HepG2 (cell line): Measurements from ENCODE around the gene GPC3.

Experiments used
- BRD4 ChIP-seq: sonication (generic); formaldehyde crosslinking; IDR thresholded peaks from 2 replicates; pipeline ENCODE4 v1.4.0; 2020; ENCODE audit warnings: missing genetic modification reagents
- MEF2D ChIP-seq: sonication (generic); formaldehyde crosslinking; IDR thresholded peaks from 2 replicates; pipeline ENCODE4 v1.5.1; 2020; ENCODE audit warnings: mild to moderate bottlenecking, missing genetic modification reagents
- MYNN ChIP-seq: sonication (generic); formaldehyde crosslinking; IDR thresholded peaks from 2 replicates; pipeline ENCODE4 v1.4.0; 2020; ENCODE audit warnings: mild to moderate bottlenecking, low read depth, missing genetic modification reagents
- RNF2 ChIP-seq: fragments of 450-650 bp; conservative IDR thresholded peaks from 2 replicates; pipeline ENCODE4 v1.6.1; 2016; ENCODE audit warnings: low read depth
- ZNF282 ChIP-seq: fragments of 450-650 bp; IDR thresholded peaks from 2 replicates; pipeline ENCODE4 v1.6.1; 2018; ENCODE audit not compliant: partially characterized antibody
- ZNF33B ChIP-seq: sonication (generic); formaldehyde crosslinking; IDR thresholded peaks from 2 replicates; pipeline ENCODE4 v1.5.1; 2020; ENCODE audit warnings: mild to moderate bottlenecking, missing genetic modification reagents
- ZNF354B ChIP-seq: sonication (generic); formaldehyde crosslinking; IDR thresholded peaks from 2 replicates; pipeline ENCODE4 v1.8.0; 2022; ENCODE audit warnings: mild to moderate bottlenecking, missing genetic modification reagents
- TF ChIP-seq, protein P1 (sequence below): sonication (generic); formaldehyde crosslinking; IDR thresholded peaks from 2 replicates; pipeline ENCODE4 v1.4.0; 2020; ENCODE audit warnings: missing genetic modification reagents, mild to moderate bottlenecking, borderline replicate concordance
- TF ChIP-seq, protein P2 (sequence below): sonication (generic); formaldehyde crosslinking; IDR thresholded peaks from 2 replicates; pipeline ENCODE4 v1.5.1; 2020; ENCODE audit warnings: mild to moderate bottlenecking, missing genetic modification reagents, moderate library complexity
- TF ChIP-seq, protein P3 (sequence below): sonication (generic); formaldehyde crosslinking; IDR thresholded peaks from 2 replicates; pipeline ENCODE4 v1.8.0; 2022; ENCODE audit warnings: missing genetic modification reagents, mild to moderate bottlenecking, borderline replicate concordance
- TF ChIP-seq, protein P4 (sequence below): IDR thresholded peaks from 2 replicates; pipeline ENCODE4 v1.6.1; 2016; ENCODE audit warnings: missing compliant biosample characterization, missing genetic modification reagents, borderline replicate concordance

DNA sequence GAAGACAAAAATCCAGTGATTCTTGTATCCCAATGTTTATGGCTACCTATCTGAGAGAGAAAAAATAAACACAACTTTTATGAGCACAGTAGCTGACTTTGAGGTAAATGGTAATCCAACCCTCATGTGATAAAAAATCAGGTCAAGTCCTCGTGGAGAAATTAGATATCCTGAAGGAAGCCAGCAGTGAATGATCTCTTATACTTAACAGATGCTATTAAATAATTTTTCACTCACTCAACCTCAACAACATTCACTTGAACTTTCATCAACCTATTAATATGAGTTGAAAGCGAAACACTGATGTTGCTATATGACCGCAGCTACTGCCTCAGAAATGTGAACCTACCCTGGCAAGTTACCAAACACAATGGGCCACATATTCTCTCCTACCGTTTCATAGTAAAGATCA is 105.4 kb downstream of the GPC3 start:
- TF ChIP-seq MEF2D (CRISPR knock-in tag) (no peak), ZNF33B (CRISPR knock-in tag) (no peak), BRD4 (no peak), ZNF282 (no peak), ZNF354B (no peak), RNF2 (no peak), MYNN (CRISPR knock-in tag) (no peak)
- TF ChIP-seq, protein P1, sequence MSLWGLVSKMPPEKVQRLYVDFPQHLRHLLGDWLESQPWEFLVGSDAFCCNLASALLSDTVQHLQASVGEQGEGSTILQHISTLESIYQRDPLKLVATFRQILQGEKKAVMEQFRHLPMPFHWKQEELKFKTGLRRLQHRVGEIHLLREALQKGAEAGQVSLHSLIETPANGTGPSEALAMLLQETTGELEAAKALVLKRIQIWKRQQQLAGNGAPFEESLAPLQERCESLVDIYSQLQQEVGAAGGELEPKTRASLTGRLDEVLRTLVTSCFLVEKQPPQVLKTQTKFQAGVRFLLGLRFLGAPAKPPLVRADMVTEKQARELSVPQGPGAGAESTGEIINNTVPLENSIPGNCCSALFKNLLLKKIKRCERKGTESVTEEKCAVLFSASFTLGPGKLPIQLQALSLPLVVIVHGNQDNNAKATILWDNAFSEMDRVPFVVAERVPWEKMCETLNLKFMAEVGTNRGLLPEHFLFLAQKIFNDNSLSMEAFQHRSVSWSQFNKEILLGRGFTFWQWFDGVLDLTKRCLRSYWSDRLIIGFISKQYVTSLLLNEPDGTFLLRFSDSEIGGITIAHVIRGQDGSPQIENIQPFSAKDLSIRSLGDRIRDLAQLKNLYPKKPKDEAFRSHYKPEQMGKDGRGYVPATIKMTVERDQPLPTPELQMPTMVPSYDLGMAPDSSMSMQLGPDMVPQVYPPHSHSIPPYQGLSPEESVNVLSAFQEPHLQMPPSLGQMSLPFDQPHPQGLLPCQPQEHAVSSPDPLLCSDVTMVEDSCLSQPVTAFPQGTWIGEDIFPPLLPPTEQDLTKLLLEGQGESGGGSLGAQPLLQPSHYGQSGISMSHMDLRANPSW (CRISPR knock-in tag), result no peak
- TF ChIP-seq, protein P2, sequence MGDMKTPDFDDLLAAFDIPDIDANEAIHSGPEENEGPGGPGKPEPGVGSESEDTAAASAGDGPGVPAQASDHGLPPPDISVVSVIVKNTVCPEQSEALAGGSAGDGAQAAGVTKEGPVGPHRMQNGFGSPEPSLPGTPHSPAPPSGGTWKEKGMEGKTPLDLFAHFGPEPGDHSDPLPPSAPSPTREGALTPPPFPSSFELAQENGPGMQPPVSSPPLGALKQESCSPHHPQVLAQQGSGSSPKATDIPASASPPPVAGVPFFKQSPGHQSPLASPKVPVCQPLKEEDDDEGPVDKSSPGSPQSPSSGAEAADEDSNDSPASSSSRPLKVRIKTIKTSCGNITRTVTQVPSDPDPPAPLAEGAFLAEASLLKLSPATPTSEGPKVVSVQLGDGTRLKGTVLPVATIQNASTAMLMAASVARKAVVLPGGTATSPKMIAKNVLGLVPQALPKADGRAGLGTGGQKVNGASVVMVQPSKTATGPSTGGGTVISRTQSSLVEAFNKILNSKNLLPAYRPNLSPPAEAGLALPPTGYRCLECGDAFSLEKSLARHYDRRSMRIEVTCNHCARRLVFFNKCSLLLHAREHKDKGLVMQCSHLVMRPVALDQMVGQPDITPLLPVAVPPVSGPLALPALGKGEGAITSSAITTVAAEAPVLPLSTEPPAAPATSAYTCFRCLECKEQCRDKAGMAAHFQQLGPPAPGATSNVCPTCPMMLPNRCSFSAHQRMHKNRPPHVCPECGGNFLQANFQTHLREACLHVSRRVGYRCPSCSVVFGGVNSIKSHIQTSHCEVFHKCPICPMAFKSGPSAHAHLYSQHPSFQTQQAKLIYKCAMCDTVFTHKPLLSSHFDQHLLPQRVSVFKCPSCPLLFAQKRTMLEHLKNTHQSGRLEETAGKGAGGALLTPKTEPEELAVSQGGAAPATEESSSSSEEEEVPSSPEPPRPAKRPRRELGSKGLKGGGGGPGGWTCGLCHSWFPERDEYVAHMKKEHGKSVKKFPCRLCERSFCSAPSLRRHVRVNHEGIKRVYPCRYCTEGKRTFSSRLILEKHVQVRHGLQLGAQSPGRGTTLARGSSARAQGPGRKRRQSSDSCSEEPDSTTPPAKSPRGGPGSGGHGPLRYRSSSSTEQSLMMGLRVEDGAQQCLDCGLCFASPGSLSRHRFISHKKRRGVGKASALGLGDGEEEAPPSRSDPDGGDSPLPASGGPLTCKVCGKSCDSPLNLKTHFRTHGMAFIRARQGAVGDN, result no peak
- TF ChIP-seq, protein P3, sequence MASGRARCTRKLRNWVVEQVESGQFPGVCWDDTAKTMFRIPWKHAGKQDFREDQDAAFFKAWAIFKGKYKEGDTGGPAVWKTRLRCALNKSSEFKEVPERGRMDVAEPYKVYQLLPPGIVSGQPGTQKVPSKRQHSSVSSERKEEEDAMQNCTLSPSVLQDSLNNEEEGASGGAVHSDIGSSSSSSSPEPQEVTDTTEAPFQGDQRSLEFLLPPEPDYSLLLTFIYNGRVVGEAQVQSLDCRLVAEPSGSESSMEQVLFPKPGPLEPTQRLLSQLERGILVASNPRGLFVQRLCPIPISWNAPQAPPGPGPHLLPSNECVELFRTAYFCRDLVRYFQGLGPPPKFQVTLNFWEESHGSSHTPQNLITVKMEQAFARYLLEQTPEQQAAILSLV (CRISPR knock-in tag), result no peak
- TF ChIP-seq, protein P4, sequence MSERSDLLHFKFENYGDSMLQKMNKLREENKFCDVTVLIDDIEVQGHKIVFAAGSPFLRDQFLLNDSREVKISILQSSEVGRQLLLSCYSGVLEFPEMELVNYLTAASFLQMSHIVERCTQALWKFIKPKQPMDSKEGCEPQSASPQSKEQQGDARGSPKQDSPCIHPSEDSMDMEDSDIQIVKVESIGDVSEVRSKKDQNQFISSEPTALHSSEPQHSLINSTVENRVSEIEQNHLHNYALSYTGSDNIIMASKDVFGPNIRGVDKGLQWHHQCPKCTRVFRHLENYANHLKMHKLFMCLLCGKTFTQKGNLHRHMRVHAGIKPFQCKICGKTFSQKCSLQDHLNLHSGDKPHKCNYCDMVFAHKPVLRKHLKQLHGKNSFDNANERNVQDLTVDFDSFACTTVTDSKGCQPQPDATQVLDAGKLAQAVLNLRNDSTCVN (CRISPR knock-in tag), result no peak
